Measurements from ENCODE around the gene EML4. TPM values are rescaled to one million over a fixed set of nuclear protein-coding genes. Genes with fewer than 3 reads are reported as not detected.

Gene EML4
- total and polyA plus RNA-seq, 11 donors, result 2.3 to 32.8 (median 5.6) TPM

DNA sequence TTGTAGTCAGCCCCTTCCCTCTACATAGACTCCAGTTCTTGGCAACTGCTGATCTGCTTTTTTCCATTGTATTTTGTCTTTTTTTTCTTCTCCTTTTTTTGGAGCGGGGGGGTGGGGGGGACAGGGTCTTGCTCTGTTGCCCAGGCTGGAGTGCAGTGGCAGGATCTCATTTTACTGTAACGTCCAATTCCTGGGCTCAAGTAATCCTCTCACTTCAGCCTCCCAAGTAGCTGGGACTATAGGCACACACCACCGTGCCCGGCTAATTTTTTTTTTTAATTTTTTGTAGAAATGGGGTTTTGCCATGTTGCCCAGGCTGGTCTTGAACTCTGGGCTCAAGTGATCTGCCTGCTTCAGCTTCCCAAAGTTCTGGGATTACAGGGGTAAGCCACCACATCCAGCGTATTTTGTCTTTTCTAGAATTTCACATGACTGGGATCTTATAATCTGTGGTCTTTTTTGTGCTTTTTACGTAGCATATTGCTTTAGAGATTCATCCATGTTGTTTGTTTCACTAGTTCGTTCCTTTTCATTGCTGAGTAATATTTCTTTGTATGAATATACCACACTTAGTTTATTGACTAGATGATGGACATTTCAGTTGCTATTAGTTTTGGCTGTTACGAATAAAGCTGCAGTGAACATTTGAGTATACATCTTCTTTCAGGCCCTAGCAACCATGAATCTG is 17.9 kb downstream of the EML4 start:
- no peak overlapping the region for H3K4me3 ChIP-seq
- peak overlapping the region in 3 of 12 donors; percentile 13 to 29 (median 19) for H3K27ac ChIP-seq
- no peaks in the 10 kb centered on the region for H3K27me3 ChIP-seq
- no peak for ATAC-seq
- TF ChIP-seq POLR2A (IDR thresholded peaks at IDR 0.05), result no peak
- TF ChIP-seq CTCF (IDR thresholded peaks at IDR 0.05), result no peak
- 84 to 97% (median 93%) methylated on average over 8 of the region's 8 CpGs for WGBS, 4 donors
- no peaks in the 10 kb centered on the region for H3K36me3 ChIP-seq
- intact Hi-C loops (cut with DNase I), result no loop called here
- no peak for DNase-seq
- H3K9me3 ChIP-seq, result no peaks in the 10 kb centered on the region
- H3K4me1 ChIP-seq, result peaks cover 0 to 41% (median 5%) of the 10 kb centered on the region in 12 donors

DNA sequence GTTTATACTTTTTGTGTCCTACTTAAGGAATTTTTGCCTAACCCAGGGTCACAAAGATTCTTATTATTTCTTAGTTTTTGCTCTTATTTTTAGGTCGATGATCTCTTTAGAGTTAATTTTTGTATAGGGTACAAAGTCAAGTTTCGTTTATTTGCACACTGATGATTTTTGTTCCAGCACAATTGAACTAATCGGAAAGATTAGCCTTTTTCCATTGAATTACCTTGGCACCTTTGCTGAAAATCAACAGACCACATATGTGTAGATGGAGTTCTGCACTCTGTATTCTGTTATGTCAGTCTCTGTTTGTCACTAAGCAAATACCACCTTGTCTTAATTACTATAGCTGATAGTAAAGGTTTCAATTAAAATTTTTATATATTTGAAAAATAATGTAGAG is 18.7 kb downstream of the EML4 start:
- H3K27ac ChIP-seq, result no peak overlapping the region
- no peak for DNase-seq
- ATAC-seq, result no peak
- no peaks in the 10 kb centered on the region for H3K9me3 ChIP-seq
- H3K27me3 ChIP-seq, result no peaks in the 10 kb centered on the region
- H3K4me3 ChIP-seq, result no peak overlapping the region
- peaks cover 0 to 40% (median 5%) of the 10 kb centered on the region in 12 donors for H3K4me1 ChIP-seq
- 94 to 97% (median 95%) methylated on average over 3 of the region's 3 CpGs for WGBS, 4 donors
- intact Hi-C loops (cut with DNase I), result no loop called here
- no peaks in the 10 kb centered on the region for H3K36me3 ChIP-seq
- TF ChIP-seq CTCF (IDR thresholded peaks at IDR 0.05) (no peak), POLR2A (IDR thresholded peaks at IDR 0.05) (no peak)

DNA sequence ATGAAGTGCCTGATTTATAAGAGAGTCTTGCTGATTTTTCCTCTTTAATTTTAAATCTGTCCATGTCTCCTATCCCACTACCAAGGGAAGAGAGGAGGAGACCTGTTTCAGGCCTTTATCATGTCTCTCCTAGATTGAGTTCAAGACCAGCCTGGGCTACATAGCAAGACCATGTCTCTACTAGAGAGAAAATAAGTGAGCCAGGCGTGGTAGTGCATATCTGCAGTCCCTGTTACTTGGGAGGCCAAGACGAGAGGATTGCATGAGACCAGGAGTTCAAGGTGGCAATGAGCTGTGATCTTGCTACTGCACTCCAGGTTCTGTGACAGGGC is 20.0 kb downstream of the EML4 start:
- WGBS, 4 donors, result 95 to 100% (median 98%) methylated on average over 2 of the region's 2 CpGs
- Histone ChIP-seq H3K27me3 (no peaks in the 10 kb centered on the region), H3K4me3 (no peak overlapping the region), H3K4me1 (peaks cover 0 to 41% (median 5%) of the 10 kb centered on the region in 12 donors), H3K9me3 (no peaks in the 10 kb centered on the region), H3K27ac (no peak overlapping the region), H3K36me3 (no peaks in the 10 kb centered on the region)
- intact Hi-C loops (cut with DNase I), result no loop called here
- TF ChIP-seq CTCF (IDR thresholded peaks at IDR 0.05) (no peak), POLR2A (IDR thresholded peaks at IDR 0.05) (no peak)
- no peak for ATAC-seq
- DNase-seq, result no peak

GRCh38 chr2:42190191-42190590 is 21.0 kb downstream of the EML4 start:
- Histone ChIP-seq H3K27me3 (no peaks in the 10 kb centered on the region), H3K36me3 (no peaks in the 10 kb centered on the region), H3K9me3 (no peaks in the 10 kb centered on the region), H3K4me1 (peaks cover 0 to 39% (median 5%) of the 10 kb centered on the region in 12 donors), H3K4me3 (no peak overlapping the region), H3K27ac (no peak overlapping the region)
- 78 to 85% (median 83%) methylated on average over 2 of the region's 2 CpGs for WGBS, 4 donors
- intact Hi-C loops (cut with DNase I), result loop anchor here in 2 of 10 donors (10.0 kb wide), 1 partner anchor 95 kb away; no protein-coding TSS in a partner anchor
- TF ChIP-seq CTCF (IDR thresholded peaks at IDR 0.05), result no peak
- TF ChIP-seq POLR2A (IDR thresholded peaks at IDR 0.05), result no peak
- ATAC-seq (no peak), DNase-seq (no peak)

All from heart left ventricle (tissue), 16 donors.